ENCODE results near the gene TSPAN9. TPM values are rescaled to one million over a fixed set of nuclear protein-coding genes. Genes with fewer than 3 reads are reported as not detected.

The TSPAN9 gene
- total RNA-seq, 1 experiment from 2014 or later, result 7.7 TPM

- intact Hi-C loops (cut with micrococcal nuclease; ENCODE audit: unreplicated experiment) (no loop called here), in situ Hi-C loops (cut with HindIII; ENCODE audit: low pct_unique_long_range_greater_than_20kb, low sequenced_read_pairs) (no loop called here)
- TF ChIP-seq REST (IDR thresholded peaks at IDR 0.05; ENCODE audit: insufficient read depth in 1 of 2, low read depth in 2 of 2, low read length in 1 of 2) (no peak), SIN3A (IDR thresholded peaks at IDR 0.05; ENCODE audit: borderline replicate concordance, insufficient read depth, low read depth, low read length) (no peak), TCF7L2 (IDR thresholded peaks at IDR 0.05; ENCODE audit: low read depth, low read length) (no peak), POLR2AphosphoS5 (IDR thresholded peaks at IDR 0.05; ENCODE audit: low read depth, low read length) (no peak)
- Histone ChIP-seq H3K9me3 (ENCODE audit: control insufficient read depth, insufficient read depth, low read depth, low read length) (no peaks in the 10 kb centered on the region), H3K4me1 (ENCODE audit: control insufficient read depth, insufficient read depth, low read length) (no peaks in the 10 kb centered on the region), H3K4me3 (ENCODE audit: low read depth in 2 of 2, low read length in 2 of 2) (no peak overlapping the region), H3K27ac (ENCODE audit: low read length) (no peak overlapping the region), H3K36me3 (ENCODE audit: control insufficient read depth, insufficient read depth, low read length) (no peaks in the 10 kb centered on the region), H3K27me3 (ENCODE audit: control insufficient read depth, insufficient read depth, low read length) (no peaks in the 10 kb centered on the region)
- DNase-seq (ENCODE audit: low read depth, low spot score) (no peak), ATAC-seq (no peak)
- BruUV-seq (replicated peaks), result no TSS peak
- POLR2A ChIA-PET, result no interaction called here
- CTCF ChIA-PET, result no interaction called here
Measured at GRCh38 chr12:3099146-3099545, 22.0 kb downstream of the TSPAN9 start.

- Histone ChIP-seq H3K27ac (ENCODE audit: low read length) (no peak overlapping the region), H3K4me3 (ENCODE audit: low read depth in 2 of 2, low read length in 2 of 2) (no peak overlapping the region), H3K36me3 (ENCODE audit: control insufficient read depth, insufficient read depth, low read length) (no peaks in the 10 kb centered on the region), H3K27me3 (ENCODE audit: control insufficient read depth, insufficient read depth, low read length) (no peaks in the 10 kb centered on the region), H3K4me1 (ENCODE audit: control insufficient read depth, insufficient read depth, low read length) (no peaks in the 10 kb centered on the region), H3K9me3 (ENCODE audit: control insufficient read depth, insufficient read depth, low read depth, low read length) (no peaks in the 10 kb centered on the region)
- in situ Hi-C loops (cut with HindIII; ENCODE audit: low pct_unique_long_range_greater_than_20kb, low sequenced_read_pairs) (no loop called here), intact Hi-C loops (cut with micrococcal nuclease; ENCODE audit: unreplicated experiment) (no loop called here)
- DNase-seq (ENCODE audit: low read depth, low spot score), result no peak
- POLR2A ChIA-PET, result no interaction called here
- no peak for ATAC-seq
- TF ChIP-seq CTCF (IDR thresholded peaks at IDR 0.05), result no peak
- no peak for TF ChIP-seq POLR2AphosphoS5 (IDR thresholded peaks at IDR 0.05; ENCODE audit: low read depth, low read length)
- no TSS peak for BruUV-seq (replicated peaks)
- CTCF ChIA-PET, result no interaction called here
Measured at GRCh38 chr12:3101309-3102024, 24.3 kb downstream of the TSPAN9 start.

GRCh38 chr12:3102771-3103410, 25.7 kb downstream of the TSPAN9 start:
- no TSS peak for BruUV-seq (replicated peaks)
- in situ Hi-C loops (cut with HindIII; ENCODE audit: low pct_unique_long_range_greater_than_20kb, low sequenced_read_pairs), result no loop called here
- no peak for TF ChIP-seq CTCF (IDR thresholded peaks at IDR 0.05)
- TF ChIP-seq SIN3A (IDR thresholded peaks at IDR 0.05; ENCODE audit: borderline replicate concordance, insufficient read depth, low read depth, low read length), result no peak
- TF ChIP-seq TCF7L2 (IDR thresholded peaks at IDR 0.05; ENCODE audit: low read depth, low read length), result no peak
- no peak for TF ChIP-seq POLR2AphosphoS5 (IDR thresholded peaks at IDR 0.05; ENCODE audit: low read depth, low read length)
- TF ChIP-seq REST (IDR thresholded peaks at IDR 0.05; ENCODE audit: insufficient read depth in 1 of 2, low read depth in 2 of 2, low read length in 1 of 2), result no peak
- intact Hi-C loops (cut with micrococcal nuclease; ENCODE audit: unreplicated experiment), result no loop called here
- no peaks in the 10 kb centered on the region for H3K27me3 ChIP-seq (ENCODE audit: control insufficient read depth, insufficient read depth, low read length)
- ChIA-PET POLR2A (no interaction called here), CTCF (interaction anchor here (1.0 kb wide), 1 partner anchor 211 kb away, joined by 3 read pairs; no protein-coding TSS in a partner anchor)
- H3K4me3 ChIP-seq (ENCODE audit: low read depth in 2 of 2, low read length in 2 of 2), result no peak overlapping the region
- no peaks in the 10 kb centered on the region for H3K4me1 ChIP-seq (ENCODE audit: control insufficient read depth, insufficient read depth, low read length)
- no peak overlapping the region for H3K27ac ChIP-seq (ENCODE audit: low read length)
- ATAC-seq (no peak), DNase-seq (ENCODE audit: low read depth, low spot score) (no peak)
- H3K36me3 ChIP-seq (ENCODE audit: control insufficient read depth, insufficient read depth, low read length), result no peaks in the 10 kb centered on the region
- H3K9me3 ChIP-seq (ENCODE audit: control insufficient read depth, insufficient read depth, low read depth, low read length), result no peaks in the 10 kb centered on the region
